Spleen (tissue), 11 donors: ENCODE measurements around the gene DNER. TPM values are rescaled to one million over a fixed set of nuclear protein-coding genes. Genes with fewer than 3 reads are reported as not detected.

Experiments
- DNase-seq: peaks from one replicate; pipeline ENCODE4 v3.0.0-alpha.2; 2020
- H3K27ac ChIP-seq, 8 donors: fragments of 200-600 bp; sonication (generic) in 7 of 8; 1 replicate in 4 of 8; 2 replicates in 4 of 8; pipeline versions ENCODE4 v1.5.0 to v1.8.0; 2016 to 2021; ENCODE audit warnings: inconsistent platforms in 4 of 8, mild to moderate bottlenecking in 4 of 8, moderate library complexity in 1 of 8
- H3K27me3 ChIP-seq, 7 donors: fragments of 200-600 bp; sonication (generic) in 6 of 7; replicated peaks in 1 of 7; 1 replicate in 4 of 7; 2 replicates in 3 of 7; pipeline versions ENCODE4 v1.5.0 to v1.8.0; 2016 to 2021; ENCODE audit warnings: inconsistent platforms in 3 of 7, mild to moderate bottlenecking in 1 of 7
- H3K36me3 ChIP-seq, 6 donors: fragments of 200-600 bp; sonication (generic) in 5 of 6; 1 replicate in 4 of 6; 2 replicates in 2 of 6; pipeline versions ENCODE4 v1.5.0 to v1.8.0; 2016 to 2021; ENCODE audit warnings: inconsistent platforms in 2 of 6
- H3K4me1 ChIP-seq, 6 donors: fragments of 200-600 bp; sonication (generic) in 5 of 6; 1 replicate in 3 of 6; 2 replicates in 3 of 6; pipeline versions ENCODE4 v1.5.0 to v1.8.0; 2016 to 2021; ENCODE audit warnings: inconsistent platforms in 3 of 6
- H3K4me3 ChIP-seq, 8 donors: fragments of 200-600 bp; sonication (generic) in 7 of 8; 1 replicate in 4 of 8; 2 replicates in 4 of 8; pipeline versions ENCODE4 v1.5.0 to v1.8.0; 2016 to 2021; ENCODE audit warnings: inconsistent platforms in 4 of 8, mild to moderate bottlenecking in 4 of 8, moderate library complexity in 2 of 8
- H3K9me3 ChIP-seq, 8 donors: fragments of 200-600 bp; sonication (generic) in 7 of 8; 1 replicate in 4 of 8; 2 replicates in 4 of 8; pipeline versions ENCODE4 v1.5.0 to v1.8.0; 2016 to 2021; ENCODE audit warnings: inconsistent platforms in 4 of 8
- CTCF ChIP-seq, 11 experiments: fragments of 200-600 bp in 7 of 11; fragments of 450-650 bp in 4 of 11; sonication (generic) in 4 of 11; IDR thresholded peaks in 8 of 11; conservative IDR thresholded peaks in 3 of 11; 1 replicate in 7 of 11; 2 replicates in 4 of 11; pipeline versions ENCODE4 v1.4.0 to v1.8.0; 2016 to 2021; ENCODE audit warnings: antibody characterized with exemption in 11 of 11, inconsistent platforms in 4 of 11, mild to moderate bottlenecking in 1 of 11
- POLR2A ChIP-seq, 3 donors: fragments of 450-650 bp; IDR thresholded peaks; one replicate each; pipeline ENCODE4 v1.5.1; 2017; ENCODE audit warnings: antibody characterized with exemption in 3 of 3, mild to moderate bottlenecking in 1 of 3
- POLR2AphosphoS5 ChIP-seq, 3 donors: sonication (generic); formaldehyde crosslinking; IDR thresholded peaks; one replicate each; pipeline ENCODE4 v1.5.1; 2017; ENCODE audit warnings: antibody characterized with exemption in 3 of 3
- WGBS, 5 donors: extraction: QIAGEN DNeasy Blood & Tissue Kit in 3 of 5; methylation state at CpG; one replicate each; pipeline versions ENCODE4 v1.1.5 to v1.1.7; 2013 to 2018; 5-methylcytosine and 5-hydroxymethylcytosine counted together
- intact Hi-C: fragments of 100-400 bp; cut with DNase I; formaldehyde crosslinking; loops from one replicate; pipeline ENCODE4 v1.15.0; 2023; ENCODE audit warnings: low total_unique reads
- polyA plus RNA-seq, 3 donors: library from polyadenylated mRNA; stranded (reverse); fragments of 200-250 nt; gene quantifications; one replicate each; pipeline ENCODE4 v1.2.1, GENCODE V29; 2013
- total RNA-seq, 7 donors: library from RNA; depleted of rRNA in 3 of 7; stranded (reverse); fragments of >200 nt in 3 of 7; fragmentation: NEBNext Ultra II Directional in 4 of 7; extraction: Animal tissue kit (Norgen Biotek cat#: 25700) in 4 of 7; gene quantifications; one replicate each; pipeline versions ENCODE4 v1.1.0 to v1.2.1, GENCODE V29; 2016 to 2021
- donor health status: healthy with polysubstance abuse.
- donor health status: DM: no; HTN: no; CAD: no; lungs with moderate emphysema.
- donor health status: DM: no; HTN: no; CAD: no.
- donor health status: Bipolar disorder and iron deficiency.
- donor health status: healthy.
- donor health status: DM: no; HTN: no; CAD: no.
- donor health status: DM: yes; HTN: yes; CAD: no.

DNER gene
- total and polyA plus RNA-seq, 10 donors, result 0.03 to 0.58 (median 0.26) TPM; not detected in 3

- no peak for TF ChIP-seq POLR2A (IDR thresholded peaks at IDR 0.05)
- no peak for TF ChIP-seq POLR2AphosphoS5 (IDR thresholded peaks at IDR 0.05)
- no peak for TF ChIP-seq CTCF (IDR thresholded peaks at IDR 0.05 in 8 of 11, conservative IDR thresholded peaks at IDR 0.05 in 3 of 11)
- intact Hi-C loops, result no loop called here
- 69 to 78% (median 72%) methylated on average over 13 of the region's 13 CpGs for WGBS, 5 donors
- DNase-seq, result no peak
- no peak overlapping the region for H3K4me3 ChIP-seq
- no peaks in the 10 kb centered on the region for H3K9me3 ChIP-seq
- H3K27me3 ChIP-seq, result no peaks in the 10 kb centered on the region
- H3K36me3 ChIP-seq, result no peaks in the 10 kb centered on the region
- H3K27ac ChIP-seq, result no peak overlapping the region
- H3K4me1 ChIP-seq, result no peaks in the 10 kb centered on the region
These were observed 270.6 kb downstream of the DNER start for GRCh38 chr2:229443546-229444268.

GRCh38 chr2:229443141-229443540 is 271.2 kb downstream of the DNER start:
- Histone ChIP-seq H3K4me1 (no peaks in the 10 kb centered on the region), H3K4me3 (no peak overlapping the region), H3K27ac (no peak overlapping the region), H3K36me3 (no peaks in the 10 kb centered on the region), H3K27me3 (no peaks in the 10 kb centered on the region), H3K9me3 (no peaks in the 10 kb centered on the region)
- 19 to 42% (median 21%) methylated on average over 3 of the region's 3 CpGs for WGBS, 5 donors
- intact Hi-C loops, result no loop called here
- TF ChIP-seq POLR2A (IDR thresholded peaks at IDR 0.05) (no peak), CTCF (IDR thresholded peaks at IDR 0.05 in 8 of 11, conservative IDR thresholded peaks at IDR 0.05 in 3 of 11) (no peak), POLR2AphosphoS5 (IDR thresholded peaks at IDR 0.05) (no peak)
- DNase-seq, result no peak

- 89 to 95% (median 90%) methylated on average over 6 of the region's 6 CpGs for WGBS, 5 donors
- intact Hi-C loops, result loop anchor here (10.0 kb wide), 1 partner anchor 146 kb away; no protein-coding TSS in a partner anchor
- no peaks in the 10 kb centered on the region for H3K4me1 ChIP-seq
- no peaks in the 10 kb centered on the region for H3K36me3 ChIP-seq
- TF ChIP-seq POLR2AphosphoS5 (IDR thresholded peaks at IDR 0.05) (no peak), CTCF (IDR thresholded peaks at IDR 0.05 in 8 of 11, conservative IDR thresholded peaks at IDR 0.05 in 3 of 11) (no peak), POLR2A (IDR thresholded peaks at IDR 0.05) (no peak)
- DNase-seq, result no peak
- H3K9me3 ChIP-seq, result peaks cover 0 to 6% (median 0%) of the 10 kb centered on the region in 8 donors
- no peak overlapping the region for H3K27ac ChIP-seq
- H3K4me3 ChIP-seq, result no peak overlapping the region
- H3K27me3 ChIP-seq, result no peaks in the 10 kb centered on the region
These were observed 275.8 kb downstream of the DNER start for GRCh38 chr2:229438430-229439159.

- H3K27ac ChIP-seq, result no peak overlapping the region
- no peak for TF ChIP-seq CTCF (IDR thresholded peaks at IDR 0.05 in 8 of 11, conservative IDR thresholded peaks at IDR 0.05 in 3 of 11)
- TF ChIP-seq POLR2A (IDR thresholded peaks at IDR 0.05), result no peak
- no peak for TF ChIP-seq POLR2AphosphoS5 (IDR thresholded peaks at IDR 0.05)
- no peaks in the 10 kb centered on the region for H3K36me3 ChIP-seq
- 87 to 99% (median 92%) methylated on average over 2 of the region's 2 CpGs for WGBS, 5 donors
- intact Hi-C loops, result loop anchor here (10.0 kb wide), 1 partner anchor 147 kb away; no protein-coding TSS in a partner anchor
- H3K27me3 ChIP-seq, result no peaks in the 10 kb centered on the region
- H3K4me1 ChIP-seq, result no peaks in the 10 kb centered on the region
- H3K4me3 ChIP-seq, result no peak overlapping the region
- H3K9me3 ChIP-seq, result peaks cover 0 to 6% (median 0%) of the 10 kb centered on the region in 8 donors
- no peak for DNase-seq
These were observed 276.9 kb downstream of the DNER start for GRCh38 chr2:229437467-229437866.
